ENCODE results near the gene THOC6. TPM values are rescaled to one million over a fixed set of nuclear protein-coding genes. Genes with fewer than 3 reads are reported as not detected.

The THOC6 gene
- total RNA-seq, 4 donors from 2014 or later: 13.2 to 22.1 (median 20.1) TPM

DNA sequence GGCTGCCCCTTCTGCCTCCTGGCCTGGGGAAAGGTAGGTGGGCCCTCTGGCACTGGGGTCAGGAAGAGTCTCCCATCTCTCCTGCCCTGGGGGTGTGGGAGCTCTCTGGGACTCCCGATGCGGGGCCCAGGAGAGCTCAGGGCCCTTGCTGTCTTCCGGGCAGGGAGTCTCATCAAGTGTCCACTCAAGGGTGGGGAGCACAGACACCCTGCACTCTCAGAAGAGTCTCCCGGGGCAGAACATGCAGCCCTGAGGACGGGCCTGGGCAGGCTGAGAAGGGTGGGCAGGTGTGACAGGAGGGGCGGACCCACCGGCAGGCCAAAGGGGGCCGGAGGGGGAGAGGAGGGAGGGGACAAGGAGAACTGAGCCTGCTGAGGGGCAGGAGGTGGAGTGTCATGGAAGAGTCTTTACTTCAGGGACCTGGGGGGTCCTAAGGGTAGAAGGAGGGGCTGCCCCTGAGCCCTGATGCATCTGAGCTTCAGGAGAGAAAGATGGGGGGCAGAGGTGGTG is 35.2 kb upstream of the THOC6 start:
- intact Hi-C loops (cut with DNase I; ENCODE audit: low total_unique reads): no loop called here
- H3K4me3 ChIP-seq (ENCODE audit: low read depth, poor library complexity, severe bottlenecking): no peak overlapping the region
- no peak for DNase-seq (ENCODE audit: low spot score in 2 of 2)
- TF ChIP-seq, protein P1, sequence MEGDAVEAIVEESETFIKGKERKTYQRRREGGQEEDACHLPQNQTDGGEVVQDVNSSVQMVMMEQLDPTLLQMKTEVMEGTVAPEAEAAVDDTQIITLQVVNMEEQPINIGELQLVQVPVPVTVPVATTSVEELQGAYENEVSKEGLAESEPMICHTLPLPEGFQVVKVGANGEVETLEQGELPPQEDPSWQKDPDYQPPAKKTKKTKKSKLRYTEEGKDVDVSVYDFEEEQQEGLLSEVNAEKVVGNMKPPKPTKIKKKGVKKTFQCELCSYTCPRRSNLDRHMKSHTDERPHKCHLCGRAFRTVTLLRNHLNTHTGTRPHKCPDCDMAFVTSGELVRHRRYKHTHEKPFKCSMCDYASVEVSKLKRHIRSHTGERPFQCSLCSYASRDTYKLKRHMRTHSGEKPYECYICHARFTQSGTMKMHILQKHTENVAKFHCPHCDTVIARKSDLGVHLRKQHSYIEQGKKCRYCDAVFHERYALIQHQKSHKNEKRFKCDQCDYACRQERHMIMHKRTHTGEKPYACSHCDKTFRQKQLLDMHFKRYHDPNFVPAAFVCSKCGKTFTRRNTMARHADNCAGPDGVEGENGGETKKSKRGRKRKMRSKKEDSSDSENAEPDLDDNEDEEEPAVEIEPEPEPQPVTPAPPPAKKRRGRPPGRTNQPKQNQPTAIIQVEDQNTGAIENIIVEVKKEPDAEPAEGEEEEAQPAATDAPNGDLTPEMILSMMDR (IDR thresholded peaks at IDR 0.05): no peak
- no peak for TF ChIP-seq POLR2A (IDR thresholded peaks at IDR 0.05)
- 46 to 65% methylated on average over 6 to 8 of the region's 8 CpGs for WGBS, 2 donors

DNA sequence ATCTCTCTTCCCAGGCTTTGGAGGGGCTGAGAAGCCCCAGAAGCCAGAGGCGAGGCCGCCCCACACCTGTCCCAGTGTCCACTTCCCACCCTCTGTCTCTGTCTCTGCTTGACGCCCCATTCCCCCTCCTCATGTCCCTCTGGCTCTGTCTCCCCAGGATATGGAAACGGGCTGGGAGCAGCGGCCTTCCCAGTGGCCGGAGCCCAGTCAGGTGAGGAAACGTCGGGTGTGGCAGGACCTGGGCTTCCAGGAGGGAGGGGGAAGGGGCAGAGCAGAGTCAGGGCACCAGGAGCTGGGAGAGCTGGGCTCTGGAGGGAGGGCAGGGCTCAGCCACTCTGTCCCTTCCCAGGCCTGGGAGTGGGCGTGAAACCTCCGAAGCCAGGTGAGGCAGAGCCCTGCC is 32.9 kb upstream of the THOC6 start:
- H3K4me3 ChIP-seq (ENCODE audit: low read depth, poor library complexity, severe bottlenecking): no peak overlapping the region
- DNase-seq (ENCODE audit: low spot score in 2 of 2): no peak
- intact Hi-C loops (cut with DNase I; ENCODE audit: low total_unique reads): no loop called here
- TF ChIP-seq, protein P1 (IDR thresholded peaks at IDR 0.05): no peak
- TF ChIP-seq POLR2A (IDR thresholded peaks at IDR 0.05): no peak
- 38 to 51% methylated on average over 9 to 10 of the region's 10 CpGs for WGBS, 2 donors

DNA sequence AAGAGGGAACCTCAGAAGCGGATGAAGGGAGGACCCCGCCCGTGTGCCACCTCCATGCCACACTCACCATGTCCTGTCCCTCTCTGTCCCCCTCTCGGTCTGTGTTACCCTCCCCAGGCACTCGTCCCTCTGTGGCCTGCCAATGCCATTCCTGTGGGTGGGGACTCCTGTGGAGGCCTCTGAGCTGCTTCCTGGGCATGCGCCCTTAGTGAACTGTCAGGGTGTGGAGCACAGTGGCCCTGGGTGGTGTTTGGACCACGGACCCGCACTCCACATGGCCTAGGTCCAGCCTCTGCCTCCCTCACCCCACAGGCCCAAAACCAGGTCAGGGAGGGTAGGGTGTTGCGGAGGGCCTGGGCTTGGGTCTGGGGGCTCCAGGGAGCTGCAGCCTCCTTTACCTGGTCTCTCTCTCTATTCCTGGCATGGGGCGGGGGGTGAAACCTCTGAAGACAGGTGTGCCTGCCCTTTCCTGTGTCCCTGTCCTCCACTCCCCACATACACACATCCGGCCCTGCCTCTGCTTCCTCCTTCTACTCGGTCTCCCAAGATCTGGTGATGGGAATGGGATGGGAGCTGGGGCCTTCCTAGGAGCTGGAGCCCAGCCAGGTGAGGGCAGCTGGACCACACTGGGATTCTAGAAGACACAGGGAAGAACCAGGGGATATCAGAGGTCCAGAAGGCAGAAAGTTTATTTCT is 32.1 kb upstream of the THOC6 start:
- 71 to 77% methylated on average over 10 to 11 of the region's 12 CpGs for WGBS, 2 donors
- no peak overlapping the region for H3K4me3 ChIP-seq (ENCODE audit: low read depth, poor library complexity, severe bottlenecking)
- TF ChIP-seq, protein P1 (IDR thresholded peaks at IDR 0.05): no peak
- TF ChIP-seq POLR2A (IDR thresholded peaks at IDR 0.05): no peak
- intact Hi-C loops (cut with DNase I; ENCODE audit: low total_unique reads): no loop called here
- no peak for DNase-seq (ENCODE audit: low spot score in 2 of 2)

DNA sequence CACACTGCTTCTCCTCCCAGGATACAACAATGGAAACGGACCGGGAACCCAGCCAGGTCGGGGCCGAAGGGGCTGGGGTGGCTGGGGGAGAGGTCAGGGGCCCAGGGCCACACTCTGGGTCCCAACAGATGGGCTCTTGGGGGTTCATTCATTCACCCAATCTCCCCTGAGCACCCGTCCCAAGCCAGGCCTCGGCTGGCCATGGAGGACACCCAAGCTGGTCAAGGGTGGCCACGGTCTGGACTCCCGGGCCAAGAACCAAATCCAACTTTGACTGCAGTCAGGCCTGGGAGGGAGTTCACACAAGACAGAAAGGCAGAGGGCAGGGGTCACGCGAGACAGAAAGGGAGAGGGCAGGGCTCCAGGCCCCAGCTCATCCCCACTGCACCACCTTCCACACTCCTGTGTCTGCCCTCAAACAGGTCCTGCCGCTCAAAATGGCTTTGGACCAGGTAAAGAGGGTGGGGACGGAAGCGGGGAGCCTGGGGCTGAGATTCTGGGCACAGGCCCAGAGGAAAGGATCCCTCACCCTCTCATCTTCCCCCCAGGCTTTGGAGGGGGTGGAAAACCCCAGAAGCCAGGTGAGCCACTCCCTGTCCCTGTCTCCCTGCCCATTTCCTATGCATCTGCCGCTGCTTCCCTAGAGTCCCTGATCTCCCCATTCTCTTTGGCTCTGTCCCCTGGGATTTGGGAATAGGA is 31.3 kb upstream of the THOC6 start:
- TF ChIP-seq, protein P1 (IDR thresholded peaks at IDR 0.05): no peak
- no peak for TF ChIP-seq POLR2A (IDR thresholded peaks at IDR 0.05)
- 51 to 55% methylated on average over 8 to 14 of the region's 14 CpGs for WGBS, 2 donors
- intact Hi-C loops (cut with DNase I; ENCODE audit: low total_unique reads): no loop called here
- no peak overlapping the region for H3K4me3 ChIP-seq (ENCODE audit: low read depth, poor library complexity, severe bottlenecking)
- peak in 1 of 2 donors; percentile 52 for DNase-seq (ENCODE audit: low spot score in 2 of 2)

DNA sequence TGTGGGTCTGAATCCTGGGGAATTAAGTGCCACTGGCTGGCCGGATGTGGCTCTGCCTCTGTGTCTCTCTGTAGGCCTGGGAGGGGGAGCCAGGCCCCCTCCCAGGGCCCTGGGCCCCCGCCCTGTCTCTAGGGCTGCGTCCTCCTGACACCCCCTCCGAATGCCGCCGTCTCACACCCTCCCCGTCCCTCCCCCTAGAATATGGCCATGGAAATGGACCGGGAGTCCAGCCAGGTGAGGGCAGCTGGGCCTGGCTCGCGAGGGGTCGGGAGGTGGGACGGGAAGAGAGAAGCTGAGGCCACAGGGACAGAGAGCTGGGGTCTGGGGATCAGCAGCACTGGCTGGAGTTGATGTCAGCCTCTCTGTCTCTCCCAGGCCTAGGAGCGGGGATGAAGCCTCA is 27.5 kb upstream of the THOC6 start:
- DNase-seq (ENCODE audit: low spot score in 2 of 2): no peak
- TF ChIP-seq, protein P1 (IDR thresholded peaks at IDR 0.05): no peak
- no peak for TF ChIP-seq POLR2A (IDR thresholded peaks at IDR 0.05)
- H3K4me3 ChIP-seq (ENCODE audit: low read depth, poor library complexity, severe bottlenecking): no peak overlapping the region
- intact Hi-C loops (cut with DNase I; ENCODE audit: low total_unique reads): no loop called here
- WGBS, 2 donors: 79 to 90% methylated on average over 10 to 13 of the region's 13 CpGs
